ENCODE results near the gene PKP4. TPM values are rescaled to one million over a fixed set of nuclear protein-coding genes. Genes with fewer than 3 reads are reported as not detected.

The PKP4 gene
- total RNA-seq, 1 donor from 2014 or later: 22.6 TPM

GRCh38 chr2:158598862-158599517 lies 142.2 kb downstream of the PKP4 start:
- DNase-seq (ENCODE audit: low spot score): no peak

GRCh38 chr2:158599609-158600008 lies 142.9 kb downstream of the PKP4 start:
- DNase-seq (ENCODE audit: low spot score): no peak

- peak; percentile 65 for DNase-seq (ENCODE audit: low spot score)
Observed at GRCh38 chr2:158600155-158600802, 143.5 kb downstream of the PKP4 start.

GRCh38 chr2:158602027-158602426 lies 145.3 kb downstream of the PKP4 start:
- DNase-seq (ENCODE audit: low spot score): no peak

- DNase-seq (ENCODE audit: low spot score): no peak
Observed at GRCh38 chr2:158603205-158603604, 146.5 kb downstream of the PKP4 start.

GRCh38 chr2:158603986-158604385 lies 147.2 kb downstream of the PKP4 start:
- DNase-seq (ENCODE audit: low spot score): no peak

GRCh38 chr2:158610059-158610458 lies 153.3 kb downstream of the PKP4 start:
- no peak for DNase-seq (ENCODE audit: low spot score)

- no peak for DNase-seq (ENCODE audit: low spot score)
Observed at GRCh38 chr2:158616480-158617000, 159.8 kb downstream of the PKP4 start.

- peak; percentile 3 for DNase-seq (ENCODE audit: low spot score)
Observed at GRCh38 chr2:158618891-158619490, 162.2 kb downstream of the PKP4 start.

- DNase-seq (ENCODE audit: low spot score): peak; percentile 7
Observed at GRCh38 chr2:158619496-158619895, 162.7 kb downstream of the PKP4 start.

- DNase-seq (ENCODE audit: low spot score): no peak
Observed at GRCh38 chr2:158620656-158621055, 163.9 kb downstream of the PKP4 start.

GRCh38 chr2:158624071-158624667 lies 167.4 kb downstream of the PKP4 start:
- DNase-seq (ENCODE audit: low spot score): no peak

- no peak for DNase-seq (ENCODE audit: low spot score)
Observed at GRCh38 chr2:158624961-158625360, 168.2 kb downstream of the PKP4 start.

GRCh38 chr2:158629116-158629515 lies 172.4 kb downstream of the PKP4 start:
- DNase-seq (ENCODE audit: low spot score): no peak

GRCh38 chr2:158633261-158633660 lies 176.5 kb downstream of the PKP4 start:
- no peak for DNase-seq (ENCODE audit: low spot score)

- no peak for DNase-seq (ENCODE audit: low spot score)
Observed at GRCh38 chr2:158634627-158635026, 177.9 kb downstream of the PKP4 start.

GRCh38 chr2:158635961-158636601 lies 179.3 kb downstream of the PKP4 start:
- DNase-seq (ENCODE audit: low spot score): no peak

GRCh38 chr2:158637357-158637756 lies 180.6 kb downstream of the PKP4 start:
- no peak for DNase-seq (ENCODE audit: low spot score)

GRCh38 chr2:158644139-158644538 lies 187.4 kb downstream of the PKP4 start:
- no peak for DNase-seq (ENCODE audit: low spot score)

GRCh38 chr2:158645299-158645698 lies 188.5 kb downstream of the PKP4 start:
- DNase-seq (ENCODE audit: low spot score): no peak

- DNase-seq (ENCODE audit: low spot score): no peak
Observed at GRCh38 chr2:158647436-158648231, 190.9 kb downstream of the PKP4 start.
